HEK293 (cell line): ENCODE data around the gene SPZ1.

Experiments used
- CTCF ChIA-PET: fragments of 350-600 bp; formaldehyde crosslinking; extraction: SDS; loops from one replicate; lab custom pipeline; 2021; ENCODE audit warnings: antibody characterized with exemption; lab: Yijun Ruan, JAX
- POLR2A ChIA-PET: fragments of 300-600 bp; formaldehyde crosslinking; extraction: SDS; loops from one replicate; lab custom pipeline; 2020; ENCODE audit warnings: antibody characterized with exemption, inconsistent platforms; lab: Yijun Ruan, JAX
- H3K27ac ChIP-seq: fragments of 200-500 bp; sonication (Bioruptor generic); 2 replicates; pipeline ENCODE4 v1.5.1; 2014; ENCODE audit warnings: low read depth, low read length, control low read depth, inconsistent platforms; ENCODE audit errors: extremely low read depth
- H3K36me3 ChIP-seq, 2 experiments: fragments of 200-500 bp in 1 of 2; sonication (Bioruptor generic) in 1 of 2; 1 replicate in 1 of 2; 2 replicates in 1 of 2; pipeline ENCODE4 v1.5.1; 2014 to 2017; ENCODE audit warnings: inconsistent platforms in 2 of 2, low read length in 2 of 2; ENCODE audit not compliant: control insufficient read depth in 2 of 2, insufficient read depth in 1 of 2
- H3K4me1 ChIP-seq: fragments of 200-500 bp; sonication (Bioruptor generic); 2 replicates; pipeline ENCODE4 v1.5.1; 2014; ENCODE audit warnings: mild to moderate bottlenecking, low read length, inconsistent platforms; ENCODE audit not compliant: control insufficient read depth, insufficient read depth
- H3K4me3 ChIP-seq: 2 replicates; pipeline ENCODE4 v1.5.1; 2011; ENCODE audit warnings: low read depth, mild to moderate bottlenecking, control low read depth, low read length, moderate library complexity
- H3K9me3 ChIP-seq: fragments of 200-500 bp; sonication (Bioruptor generic); 2 replicates; pipeline ENCODE4 v1.5.1; 2014; ENCODE audit warnings: low read depth, low read length, inconsistent platforms; ENCODE audit not compliant: control insufficient read depth, insufficient read depth
- KLF10 ChIP-seq: fragments of 450-650 bp; IDR thresholded peaks from 2 replicates; pipeline ENCODE4 v1.5.1; 2018; ENCODE audit warnings: missing biosample characterization, mild to moderate bottlenecking, missing genetic modification characterization
- MEIS1 ChIP-seq: sonication (generic); formaldehyde crosslinking; IDR thresholded peaks from 2 replicates; pipeline ENCODE4 v1.8.1; 2022; ENCODE audit warnings: missing genetic modification reagents, mild to moderate bottlenecking, borderline replicate concordance
- PBX3 ChIP-seq: sonication (generic); formaldehyde crosslinking; IDR thresholded peaks from 2 replicates; pipeline ENCODE4 v1.8.1; 2022; ENCODE audit warnings: mild to moderate bottlenecking, moderate library complexity, missing genetic modification reagents
- ZBTB20 ChIP-seq: fragments of 450-650 bp; formaldehyde crosslinking; IDR thresholded peaks from 2 replicates; pipeline ENCODE4 v1.5.1; 2016; ENCODE audit warnings: missing biosample characterization, missing genetic modification characterization
- ZNF133 ChIP-seq: fragments of 450-650 bp; formaldehyde crosslinking; IDR thresholded peaks from 2 replicates; pipeline ENCODE4 v1.5.1; 2016; ENCODE audit warnings: missing biosample characterization, missing genetic modification characterization
- ZNF146 ChIP-seq: fragments of 450-650 bp; formaldehyde crosslinking; IDR thresholded peaks from 2 replicates; pipeline ENCODE4 v1.5.1; 2016; ENCODE audit warnings: missing biosample characterization, missing genetic modification characterization
- ZNF169 ChIP-seq: fragments of 450-650 bp; formaldehyde crosslinking; IDR thresholded peaks from 2 replicates; pipeline ENCODE4 v1.5.1; 2016; ENCODE audit warnings: missing biosample characterization, missing genetic modification characterization
- ZNF202 ChIP-seq: fragments of 450-650 bp; formaldehyde crosslinking; IDR thresholded peaks from 2 replicates; pipeline ENCODE4 v1.5.1; 2016; ENCODE audit warnings: missing biosample characterization, missing genetic modification characterization, borderline replicate concordance
- ZNF280C ChIP-seq: fragments of 450-650 bp; formaldehyde crosslinking; IDR thresholded peaks from 2 replicates; pipeline ENCODE4 v1.5.1; 2016; ENCODE audit warnings: missing biosample characterization, missing genetic modification characterization
- ZNF292 ChIP-seq: fragments of 450-650 bp; formaldehyde crosslinking; IDR thresholded peaks from 2 replicates; pipeline ENCODE4 v1.5.1; 2016; ENCODE audit warnings: low read depth, missing biosample characterization, missing genetic modification characterization, borderline replicate concordance
- ZNF354C ChIP-seq: fragments of 450-650 bp; formaldehyde crosslinking; IDR thresholded peaks from 2 replicates; pipeline ENCODE4 v1.5.1; 2016; ENCODE audit warnings: missing biosample characterization, missing genetic modification characterization, low read depth, borderline replicate concordance
- ZNF423 ChIP-seq: fragments of 450-650 bp; formaldehyde crosslinking; IDR thresholded peaks from 2 replicates; pipeline ENCODE4 v1.5.1; 2016; ENCODE audit warnings: missing biosample characterization, missing genetic modification characterization
- ZNF473 ChIP-seq: fragments of 450-650 bp; formaldehyde crosslinking; IDR thresholded peaks from 2 replicates; pipeline ENCODE4 v1.5.1; 2017; ENCODE audit warnings: missing biosample characterization, missing genetic modification characterization
- ZNF48 ChIP-seq: fragments of 450-650 bp; formaldehyde crosslinking; IDR thresholded peaks from 2 replicates; pipeline ENCODE4 v1.5.1; 2016; ENCODE audit warnings: missing biosample characterization, missing genetic modification characterization
- ZNF518A ChIP-seq: fragments of 450-650 bp; formaldehyde crosslinking; conservative IDR thresholded peaks from 2 replicates; pipeline ENCODE4 v1.5.1; 2016; ENCODE audit warnings: low read depth, missing biosample characterization, missing genetic modification characterization
- ZNF530 ChIP-seq: fragments of 450-650 bp; formaldehyde crosslinking; IDR thresholded peaks from 2 replicates; pipeline ENCODE4 v1.5.1; 2016; ENCODE audit warnings: low read depth, missing biosample characterization, missing genetic modification characterization
- ZNF555 ChIP-seq: fragments of 450-650 bp; formaldehyde crosslinking; conservative IDR thresholded peaks from 2 replicates; pipeline ENCODE4 v1.5.1; 2017; ENCODE audit warnings: missing biosample characterization, mild to moderate bottlenecking, missing genetic modification characterization, inconsistent platforms
- ZNF561 ChIP-seq: fragments of 450-650 bp; IDR thresholded peaks from 2 replicates; pipeline ENCODE4 v1.5.1; 2018; ENCODE audit warnings: missing biosample characterization, missing genetic modification characterization, borderline replicate concordance
- ZNF654 ChIP-seq: fragments of 450-650 bp; formaldehyde crosslinking; IDR thresholded peaks from 2 replicates; pipeline ENCODE4 v1.5.1; 2016; ENCODE audit warnings: low read depth, missing biosample characterization, missing genetic modification characterization
- ZNF791 ChIP-seq: fragments of 450-650 bp; formaldehyde crosslinking; IDR thresholded peaks from 2 replicates; pipeline ENCODE4 v1.5.1; 2016; ENCODE audit warnings: missing biosample characterization, missing genetic modification characterization
- ZSCAN23 ChIP-seq: fragments of 450-650 bp; formaldehyde crosslinking; IDR thresholded peaks from 2 replicates; pipeline ENCODE4 v1.5.1; 2016; ENCODE audit warnings: missing biosample characterization, missing genetic modification characterization

Gene SPZ1

GRCh38 chr5:80288177-80288576 is 31.6 kb upstream of the SPZ1 start (continued):
- no peak for TF ChIP-seq PBX3 (CRISPR knock-in tag)
- TF ChIP-seq ZNF654 (tag by site-specific recombination), result peak; percentile 11; the same call in 1 of the 2 replicates
- no peak for TF ChIP-seq ZNF133
- no peak for TF ChIP-seq ZNF473 (tag by site-specific recombination)
- TF ChIP-seq ZNF555, result peak; percentile 70
- no peak for TF ChIP-seq ZNF280C (tag by site-specific recombination)
- TF ChIP-seq ZNF518A (tag by site-specific recombination), result peak; percentile 82
- TF ChIP-seq KLF10, result no peak
- TF ChIP-seq ZNF530 (tag by site-specific recombination), result no peak
- no peak for TF ChIP-seq MEIS1 (CRISPR knock-in tag)
- no peak for TF ChIP-seq ZNF561 (tag by site-specific recombination)
- TF ChIP-seq ZNF791 (tag by site-specific recombination), result no peak

- no peak overlapping the region for H3K27ac ChIP-seq
- CTCF ChIA-PET, result interaction anchor here (2.4 kb wide), 1 partner anchor 198 kb away, joined by 6 read pairs; no protein-coding TSS in a partner anchor
- no peak overlapping the region for H3K4me3 ChIP-seq
- POLR2A ChIA-PET, result no interaction called here
- no peaks in the 10 kb centered on the region for H3K4me1 ChIP-seq
- H3K36me3 ChIP-seq, result no peaks in the 10 kb centered on the region
- H3K9me3 ChIP-seq, result no peaks in the 10 kb centered on the region
- no peak for TF ChIP-seq ZNF169 (tag by site-specific recombination)
- TF ChIP-seq ZNF423, result no peak
- no peak for TF ChIP-seq ZBTB20 (tag by site-specific recombination)
- TF ChIP-seq ZNF354C (tag by site-specific recombination), result no peak
- TF ChIP-seq ZNF48 (tag by site-specific recombination), result no peak
- no peak for TF ChIP-seq ZNF146 (tag by site-specific recombination)
- TF ChIP-seq ZNF791 (tag by site-specific recombination), result no peak
- TF ChIP-seq ZNF518A (tag by site-specific recombination), result no peak
- TF ChIP-seq ZNF280C (tag by site-specific recombination), result no peak
- TF ChIP-seq ZNF292 (tag by site-specific recombination), result no peak
- TF ChIP-seq ZNF202, result no peak
- TF ChIP-seq ZSCAN23, result no peak
Measured at GRCh38 chr5:80289320-80289719, 30.5 kb upstream of the SPZ1 start.
